Measurements from ENCODE around the gene DSCAML1. TPM values are rescaled to one million over a fixed set of nuclear protein-coding genes. Genes with fewer than 3 reads are reported as not detected.

The DSCAML1 gene
- total and polyA plus RNA-seq, 2 of the 8 experiments (the other 6 are each of a cell fraction or from before 2014, with no cell fraction given), result 0.19 to 0.24 TPM

- TF ChIP-seq RBBP5 (IDR thresholded peaks at IDR 0.05; ENCODE audit: borderline replicate concordance, low read depth, low read length), result no peak
- no peak overlapping the region for H3K9ac ChIP-seq (replicated peaks in 1 of 4; ENCODE audit: extremely low read depth in 1 of 4, low read depth in 3 of 4, low read length in 3 of 4)
Measured at GRCh38 chr11:117647207-117647606, 149.8 kb downstream of the DSCAML1 start.

More at GRCh38 chr11:117647207-117647606, 149.8 kb downstream of the DSCAML1 start:
- POLR2A ChIA-PET (ENCODE audit: partially characterized antibody), result no interaction called here
- H2AFZ ChIP-seq (ENCODE audit: low read length), result no peak overlapping the region
- H2AK5ac ChIP-seq (ENCODE audit: low read depth, low read length), result no peak overlapping the region
- no peak overlapping the region for H3K56ac ChIP-seq (replicated peaks; ENCODE audit: insufficient read length, low read depth, low read length)
- H3K4ac ChIP-seq (replicated peaks; ENCODE audit: insufficient read length, low read depth, low read length), result no peak overlapping the region
- no peaks in the 10 kb centered on the region for H3K9me3 ChIP-seq (ENCODE audit: insufficient read depth in 2 of 2, low read depth in 1 of 2, low read length in 1 of 2)
- H3K79me2 ChIP-seq (ENCODE audit: control insufficient read depth in 1 of 2, insufficient read depth in 2 of 2, low read length in 2 of 2), result no peaks in the 10 kb centered on the region
- no peak overlapping the region for H3K23ac ChIP-seq (ENCODE audit: insufficient read length)
- H3K36me3 ChIP-seq (ENCODE audit: control insufficient read depth in 2 of 4, insufficient read depth in 4 of 4, low read length in 3 of 4), result no peaks in the 10 kb centered on the region
- H4K91ac ChIP-seq (replicated peaks; ENCODE audit: insufficient read length, low read length), result no peak overlapping the region
- H2BK120ac ChIP-seq (replicated peaks; ENCODE audit: low read depth, low read length), result no peak overlapping the region
- no peaks in the 10 kb centered on the region; a peak in 1 of 7 replicates for H3K27me3 ChIP-seq (replicated peaks in 1 of 4; ENCODE audit: control insufficient read depth in 3 of 4, extremely low read depth in 1 of 4, insufficient read depth in 3 of 4, low read length in 3 of 4)
- H4K8ac ChIP-seq (ENCODE audit: extremely low read depth, insufficient read depth, low read length), result 0 out of 2 replicates have a peak overlapping the region, but pooled peaks have one; percentile 48
- no peak overlapping the region for H3K27ac ChIP-seq (ENCODE audit: low read depth, low read length)
- CTCF ChIA-PET (ENCODE audit: partially characterized antibody), result interaction anchor here (1.2 to 2.1 kb wide), 3 partner anchors 9 to 26 kb away, joined by 6 to 7 read pairs (median 6); no protein-coding TSS in a partner anchor
- no peaks in the 10 kb centered on the region; the same call in 1 of the 2 replicates for H3K23me2 ChIP-seq (ENCODE audit: low read depth, low read length)
- H2BK12ac ChIP-seq (ENCODE audit: low read depth, low read length), result no peak overlapping the region
- no peaks in the 10 kb centered on the region for H4K20me1 ChIP-seq (replicated peaks in 1 of 2; ENCODE audit: control insufficient read depth in 1 of 2, insufficient read depth in 2 of 2, low read length in 2 of 2)
- no peak overlapping the region for H4K5ac ChIP-seq (ENCODE audit: insufficient read length, low read depth, low read length)
- WGBS, 2 experiments (ENCODE audit: extremely low coverage in 1 of 2, insufficient coverage in 1 of 2, insufficient read length in 1 of 2, insufficient replicate concordance in 2 of 2, low coverage in 1 of 2, low lambda C conversion rate in 2 of 2, missing lambda C conversion rate in 1 of 2), result 91% methylated on average over 3 of the region's 3 CpGs; no CpG with 5 or more reads in 1 of the 2 experiments
- no peak overlapping the region for H3K4me2 ChIP-seq (ENCODE audit: insufficient read depth in 1 of 2, low read depth in 2 of 2, low read length in 2 of 2)
- H3K79me1 ChIP-seq (ENCODE audit: low read depth, low read length), result no peaks in the 10 kb centered on the region
- no peak overlapping the region for H2BK15ac ChIP-seq (ENCODE audit: low read length)
- FAIRE-seq (no peak), DNase-seq (ENCODE audit: low read depth in 1 of 2, low spot score in 2 of 2) (no peak)
- H3K14ac ChIP-seq (ENCODE audit: insufficient read length), result no peak overlapping the region
- no peak overlapping the region for H3K4me3 ChIP-seq (ENCODE audit: extremely low read depth in 1 of 4, insufficient read depth in 2 of 4, low read depth in 3 of 4, low read length in 4 of 4)
- H2BK5ac ChIP-seq (ENCODE audit: low read depth, low read length), result no peak overlapping the region
- peaks cover 0 to 6% (median 0%) of the 10 kb centered on the region in 4 experiments; a peak in 1 of 7 replicates for H3K4me1 ChIP-seq (replicated peaks in 1 of 4; ENCODE audit: control insufficient read depth in 3 of 4, insufficient read depth in 4 of 4, low read length in 3 of 4)
- H2BK20ac ChIP-seq (ENCODE audit: low read length), result no peak overlapping the region
- no peak overlapping the region for H3K18ac ChIP-seq (ENCODE audit: extremely low read depth, low read length)

All from H1 (cell line).